ENCODE results near the gene CISH.

Gene CISH

DNA sequence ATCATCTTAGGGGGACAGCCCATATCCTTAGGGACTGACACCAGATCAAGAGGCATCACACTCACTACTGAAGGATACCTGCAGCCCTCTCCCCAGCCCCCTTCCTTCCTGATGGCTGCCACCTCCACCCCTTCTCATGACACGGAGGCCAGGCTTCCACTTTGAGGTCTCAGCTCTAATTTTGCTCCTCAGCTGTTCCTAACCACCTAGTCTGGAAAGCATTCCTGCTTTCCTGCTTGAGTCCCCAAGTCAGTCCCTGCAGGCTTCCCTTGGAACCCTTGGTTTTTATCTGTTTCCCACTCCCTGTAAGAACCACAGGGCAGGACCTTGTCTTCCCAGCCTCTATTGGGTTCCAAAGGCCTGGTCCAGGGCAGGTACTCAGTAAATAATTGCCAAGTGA is 47.3 kb downstream of the CISH start:
- no peak overlapping the region for H3K4me3 ChIP-seq (ENCODE audit: insufficient read depth, low read length, poor library complexity, severe bottlenecking)
- no peaks in the 10 kb centered on the region for H3K9me2 ChIP-seq (replicated peaks; ENCODE audit: insufficient read depth, low read length)
- H3K79me2 ChIP-seq (ENCODE audit: insufficient read depth, low read length) = no peaks in the 10 kb centered on the region
- no peaks in the 10 kb centered on the region for H3K36me3 ChIP-seq (ENCODE audit: low read length)
- H3K9ac ChIP-seq (ENCODE audit: low read length) = no peak overlapping the region
- no peaks in the 10 kb centered on the region for H3K27me3 ChIP-seq (ENCODE audit: low read length)
- H4K20me1 ChIP-seq (ENCODE audit: low read depth, low read length) = no peaks in the 10 kb centered on the region
- TF ChIP-seq, protein P1, sequence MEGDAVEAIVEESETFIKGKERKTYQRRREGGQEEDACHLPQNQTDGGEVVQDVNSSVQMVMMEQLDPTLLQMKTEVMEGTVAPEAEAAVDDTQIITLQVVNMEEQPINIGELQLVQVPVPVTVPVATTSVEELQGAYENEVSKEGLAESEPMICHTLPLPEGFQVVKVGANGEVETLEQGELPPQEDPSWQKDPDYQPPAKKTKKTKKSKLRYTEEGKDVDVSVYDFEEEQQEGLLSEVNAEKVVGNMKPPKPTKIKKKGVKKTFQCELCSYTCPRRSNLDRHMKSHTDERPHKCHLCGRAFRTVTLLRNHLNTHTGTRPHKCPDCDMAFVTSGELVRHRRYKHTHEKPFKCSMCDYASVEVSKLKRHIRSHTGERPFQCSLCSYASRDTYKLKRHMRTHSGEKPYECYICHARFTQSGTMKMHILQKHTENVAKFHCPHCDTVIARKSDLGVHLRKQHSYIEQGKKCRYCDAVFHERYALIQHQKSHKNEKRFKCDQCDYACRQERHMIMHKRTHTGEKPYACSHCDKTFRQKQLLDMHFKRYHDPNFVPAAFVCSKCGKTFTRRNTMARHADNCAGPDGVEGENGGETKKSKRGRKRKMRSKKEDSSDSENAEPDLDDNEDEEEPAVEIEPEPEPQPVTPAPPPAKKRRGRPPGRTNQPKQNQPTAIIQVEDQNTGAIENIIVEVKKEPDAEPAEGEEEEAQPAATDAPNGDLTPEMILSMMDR (IDR thresholded peaks at IDR 0.05; ENCODE audit: insufficient read depth, low read length, poor library complexity, severe bottlenecking) = no peak
- no peak for TF ChIP-seq EZH2phosphoT487 (conservative IDR thresholded peaks at IDR 0.05; ENCODE audit: low read length)
- H3K9me3 ChIP-seq (ENCODE audit: insufficient read depth, low read length) = no peaks in the 10 kb centered on the region
- no peak overlapping the region for H3K4me2 ChIP-seq (ENCODE audit: low read depth, low read length, poor library complexity, severe bottlenecking)
- H2AFZ ChIP-seq (ENCODE audit: low read depth, low read length, severe bottlenecking) = no peak overlapping the region
- no peak overlapping the region for H3K27ac ChIP-seq (ENCODE audit: low read depth, low read length)
- H3F3A ChIP-seq (ENCODE audit: insufficient read depth) = no peaks in the 10 kb centered on the region

- Histone ChIP-seq H3K9me3 (ENCODE audit: insufficient read depth, low read length) (no peaks in the 10 kb centered on the region), H3K9me2 (replicated peaks; ENCODE audit: insufficient read depth, low read length) (no peaks in the 10 kb centered on the region), H3K27me3 (ENCODE audit: low read length) (no peaks in the 10 kb centered on the region), H3K4me3 (ENCODE audit: insufficient read depth, low read length, poor library complexity, severe bottlenecking) (no peak overlapping the region), H3K4me2 (ENCODE audit: low read depth, low read length, poor library complexity, severe bottlenecking) (no peak overlapping the region), H3F3A (ENCODE audit: insufficient read depth) (no peaks in the 10 kb centered on the region), H3K36me3 (ENCODE audit: low read length) (no peaks in the 10 kb centered on the region), H3K9ac (ENCODE audit: low read length) (no peak overlapping the region), H2AFZ (ENCODE audit: low read depth, low read length, severe bottlenecking) (no peak overlapping the region), H4K20me1 (ENCODE audit: low read depth, low read length) (no peaks in the 10 kb centered on the region), H3K27ac (ENCODE audit: low read depth, low read length) (no peak overlapping the region), H3K79me2 (ENCODE audit: insufficient read depth, low read length) (no peaks in the 10 kb centered on the region)
- TF ChIP-seq, protein P1 (IDR thresholded peaks at IDR 0.05; ENCODE audit: insufficient read depth, low read length, poor library complexity, severe bottlenecking) = no peak
- TF ChIP-seq EZH2phosphoT487 (conservative IDR thresholded peaks at IDR 0.05; ENCODE audit: low read length) = no peak
Measured at GRCh38 chr3:50563867-50564266, 47.7 kb downstream of the CISH start.

GRCh38 chr3:50562861-50563260 is 48.7 kb downstream of the CISH start:
- Histone ChIP-seq H3K9me2 (replicated peaks; ENCODE audit: insufficient read depth, low read length) (no peaks in the 10 kb centered on the region), H3K4me3 (ENCODE audit: insufficient read depth, low read length, poor library complexity, severe bottlenecking) (no peak overlapping the region), H4K20me1 (ENCODE audit: low read depth, low read length) (no peaks in the 10 kb centered on the region), H3K9ac (ENCODE audit: low read length) (no peak overlapping the region), H3K36me3 (ENCODE audit: low read length) (no peaks in the 10 kb centered on the region), H3K4me2 (ENCODE audit: low read depth, low read length, poor library complexity, severe bottlenecking) (no peak overlapping the region), H3F3A (ENCODE audit: insufficient read depth) (no peaks in the 10 kb centered on the region), H3K9me3 (ENCODE audit: insufficient read depth, low read length) (no peaks in the 10 kb centered on the region), H3K27ac (ENCODE audit: low read depth, low read length) (no peak overlapping the region), H3K79me2 (ENCODE audit: insufficient read depth, low read length) (no peaks in the 10 kb centered on the region), H2AFZ (ENCODE audit: low read depth, low read length, severe bottlenecking) (no peak overlapping the region), H3K27me3 (ENCODE audit: low read length) (no peaks in the 10 kb centered on the region)
- no peak for TF ChIP-seq EZH2phosphoT487 (conservative IDR thresholded peaks at IDR 0.05; ENCODE audit: low read length)
- TF ChIP-seq, protein P1 (IDR thresholded peaks at IDR 0.05; ENCODE audit: insufficient read depth, low read length, poor library complexity, severe bottlenecking) = no peak
